K562 (cell line): ENCODE measurements around the gene KCNN4. TPM values are rescaled to one million over a fixed set of nuclear protein-coding genes. Genes with fewer than 3 reads are reported as not detected.

Experiments used
- HIVEP1 ChIP-seq: fragments of 250-450 bp; sonication (Bioruptor Pico); IDR thresholded peaks from 2 replicates; pipeline ENCODE4 v1.4.0; 2020; ENCODE audit warnings: mild to moderate bottlenecking
- MGA ChIP-seq: fragments of 450-650 bp; IDR thresholded peaks from 2 replicates; pipeline ENCODE4 v1.6.1; 2016; ENCODE audit warnings: mild to moderate bottlenecking, moderate library complexity
- MTA1 ChIP-seq: fragments of 450-650 bp; IDR thresholded peaks from 2 replicates; pipeline ENCODE4 v1.6.1; 2017; ENCODE audit warnings: borderline replicate concordance
- REST ChIP-seq, 2 experiments: fragments of 450-650 bp; formaldehyde crosslinking in 1 of 2; IDR thresholded peaks; 2 replicates each; pipeline versions ENCODE4 v1.4.0 to v1.6.1; 2014 to 2020; ENCODE audit warnings: mild to moderate bottlenecking in 2 of 2, borderline replicate concordance in 1 of 2, low read depth in 1 of 2
- SETDB1 ChIP-seq: IDR thresholded peaks from one replicate; pipeline ENCODE4 v1.6.1; 2012; ENCODE audit warnings: low read length, control low read depth, inconsistent platforms
- ZNF384 ChIP-seq: IDR thresholded peaks from 2 replicates; pipeline ENCODE4 v1.6.1; 2012; ENCODE audit warnings: low read depth, low read length, improper control_type of control experiment
- polyA plus RNA-seq, 8 experiments: library from polyadenylated mRNA; depleted of rRNA in 4 of 8; stranded (reverse) in 5 of 8; unstranded in 3 of 8; fragments of >200 nt; fragmentation: Nextera tagmentation in 2 of 8; fragmentation: Illumina TruSeq in 1 of 8; extraction: Ambion mirVana in 2 of 8; extraction: Trizol in 1 of 8; gene quantifications; 2 replicates each; pipeline versions ENCODE4 v1.2.1 to v1.2.3, GENCODE V29; 2011 to 2014; ENCODE audit warnings: inconsistent platforms in 1 of 8, missing spikeins in 1 of 8
- total RNA-seq, 7 experiments: library from RNA; depleted of rRNA in 6 of 7; stranded (reverse); fragments of >200 nt in 6 of 7; fragmentation: Illumina TruSeq in 2 of 7; extraction: Trizol in 2 of 7; gene quantifications; 2 replicates each; pipeline versions ENCODE4 v1.2.1 to v1.2.3, GENCODE V29; 2011 to 2021; ENCODE audit warnings: low replicate concordance in 1 of 7
- TF ChIP-seq, protein P1 (sequence below): sonication (generic); formaldehyde crosslinking; IDR thresholded peaks from 2 replicates; pipeline ENCODE4 v1.8.1; 2022; ENCODE audit warnings: missing genetic modification reagents

Gene KCNN4
- total and polyA plus RNA-seq, 9 of the 15 experiments (the other 6 are each of a cell fraction or from before 2014, with no cell fraction given), result 0.53 to 37.7 (median 25.9) TPM

- no peak for TF ChIP-seq SETDB1
- TF ChIP-seq HIVEP1, result no peak
- TF ChIP-seq ZNF384, result no peak
- no peak for TF ChIP-seq MTA1
- no peak for TF ChIP-seq MGA
- TF ChIP-seq, protein P1, sequence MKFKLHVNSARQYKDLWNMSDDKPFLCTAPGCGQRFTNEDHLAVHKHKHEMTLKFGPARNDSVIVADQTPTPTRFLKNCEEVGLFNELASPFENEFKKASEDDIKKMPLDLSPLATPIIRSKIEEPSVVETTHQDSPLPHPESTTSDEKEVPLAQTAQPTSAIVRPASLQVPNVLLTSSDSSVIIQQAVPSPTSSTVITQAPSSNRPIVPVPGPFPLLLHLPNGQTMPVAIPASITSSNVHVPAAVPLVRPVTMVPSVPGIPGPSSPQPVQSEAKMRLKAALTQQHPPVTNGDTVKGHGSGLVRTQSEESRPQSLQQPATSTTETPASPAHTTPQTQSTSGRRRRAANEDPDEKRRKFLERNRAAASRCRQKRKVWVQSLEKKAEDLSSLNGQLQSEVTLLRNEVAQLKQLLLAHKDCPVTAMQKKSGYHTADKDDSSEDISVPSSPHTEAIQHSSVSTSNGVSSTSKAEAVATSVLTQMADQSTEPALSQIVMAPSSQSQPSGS (CRISPR knock-in tag), result no peak
- TF ChIP-seq REST (IDR thresholded peaks at IDR 0.05; ENCODE audit: borderline replicate concordance), result no peak
- no peak for TF ChIP-seq REST (CRISPR knock-in tag; IDR thresholded peaks at IDR 0.05; ENCODE audit: low read depth)
These were observed 5.9 kb upstream of the KCNN4 start (continued) for GRCh38 chr19:43786665-43787064.
